Suppressor macrophage treated with lipopolysaccharide for 1 hour (primary cell): ENCODE results near the gene APEH.

Source experiments
- DNase-seq, 3 donors: peaks; one replicate each; pipeline ENCODE4 v3.0.0-alpha.2; 2020 to 2022

The APEH gene

GRCh38 chr3:49673715-49674496 lies at the start of gene APEH:
Gene APEH (plus strand): TSS chr3:49674351. CDS start chr3:49674402, 51 bp downstream.
- DNase-seq, result peak; percentile 96 to 99 (median 98)

GRCh38 chr3:49625071-49625470 lies 49.1 kb upstream of the APEH start:
- DNase-seq, result no peak

GRCh38 chr3:49626101-49626581 lies 48.0 kb upstream of the APEH start:
- no peak for DNase-seq

- no peak for DNase-seq
These were observed 47.4 kb upstream of the APEH start for GRCh38 chr3:49626796-49627195.

- DNase-seq, result no peak
These were observed 46.5 kb upstream of the APEH start for GRCh38 chr3:49627634-49628033.

GRCh38 chr3:49628249-49628648 lies 45.9 kb upstream of the APEH start:
- no peak for DNase-seq

- no peak for DNase-seq
These were observed 44.7 kb upstream of the APEH start for GRCh38 chr3:49629451-49629850.

- no peak for DNase-seq
These were observed 44.3 kb upstream of the APEH start for GRCh38 chr3:49629866-49630265.

GRCh38 chr3:49630784-49631183 lies 43.4 kb upstream of the APEH start:
- no peak for DNase-seq

- DNase-seq, result no peak
These were observed 39.4 kb upstream of the APEH start for GRCh38 chr3:49634736-49635135.

GRCh38 chr3:49636883-49637609 lies 37.1 kb upstream of the APEH start:
- no peak for DNase-seq

GRCh38 chr3:49638445-49638844 lies 35.7 kb upstream of the APEH start:
- peak in 2 of 3 donors; percentile 4 to 5 for DNase-seq

- DNase-seq, result no peak
These were observed 34.6 kb upstream of the APEH start for GRCh38 chr3:49639551-49639950.

- DNase-seq, result no peak
These were observed 32.9 kb upstream of the APEH start for GRCh38 chr3:49641292-49641691.

- DNase-seq, result no peak
These were observed 32.0 kb upstream of the APEH start for GRCh38 chr3:49641921-49642707.

- no peak for DNase-seq
These were observed 31.4 kb upstream of the APEH start for GRCh38 chr3:49642708-49643145.

- no peak for DNase-seq
These were observed 29.5 kb upstream of the APEH start for GRCh38 chr3:49644684-49645083.

- DNase-seq, result no peak
These were observed 27.9 kb upstream of the APEH start for GRCh38 chr3:49646236-49646635.

GRCh38 chr3:49647741-49648140 lies 26.4 kb upstream of the APEH start:
- no peak for DNase-seq

GRCh38 chr3:49648354-49649019 lies 25.7 kb upstream of the APEH start:
- no peak for DNase-seq

GRCh38 chr3:49649576-49649975 lies 24.6 kb upstream of the APEH start:
- no peak for DNase-seq

GRCh38 chr3:49650177-49650576 lies 24.0 kb upstream of the APEH start:
- no peak for DNase-seq

- DNase-seq, result no peak
These were observed 23.5 kb upstream of the APEH start for GRCh38 chr3:49650637-49651036.
